RWPE2 (cell line): ENCODE results near the gene ASTN1.
A peak's percentile ranks its signal among the peaks of the same experiment; 100 is the strongest.

ENCODE experiments used
- ATAC-seq: fragments of 200-7000 bp; cut with Tn5 transposase; 3 replicates; pipeline ENCODE4 v1.9.1; 2021; ENCODE audit warnings: low read depth
- DNase-seq: peaks from one replicate; pipeline ENCODE4 v3.0.0-alpha.2; 2020; ENCODE audit warnings: low spot score
- H3K27ac ChIP-seq: fragments of 450-650 bp; 2 replicates; pipeline ENCODE4 v1.5.1; 2017; ENCODE audit warnings: mild to moderate bottlenecking; ENCODE audit not compliant: poor library complexity, severe bottlenecking
- H3K27me3 ChIP-seq: fragments of 250-450 bp; sonication (Bioruptor Pico); 2 replicates; pipeline ENCODE4 v1.5.1; 2021; ENCODE audit warnings: mild to moderate bottlenecking, moderate library complexity; ENCODE audit not compliant: insufficient read depth, poor library complexity, severe bottlenecking
- H3K36me3 ChIP-seq: fragments of 250-450 bp; sonication (Bioruptor Pico); 2 replicates; pipeline ENCODE4 v1.5.1; 2020; ENCODE audit warnings: low read depth, mild to moderate bottlenecking, moderate library complexity
- H3K4me1 ChIP-seq: fragments of 250-450 bp; sonication (Bioruptor Pico); 2 replicates; pipeline ENCODE4 v1.5.1; 2021; ENCODE audit warnings: mild to moderate bottlenecking, moderate library complexity; ENCODE audit not compliant: insufficient read depth, poor library complexity, severe bottlenecking
- H3K4me3 ChIP-seq: fragments of 250-450 bp; sonication (Bioruptor Pico); 2 replicates; pipeline ENCODE4 v1.5.1; 2021; ENCODE audit warnings: mild to moderate bottlenecking, moderate library complexity; ENCODE audit not compliant: severe bottlenecking
- H3K9me3 ChIP-seq: fragments of 250-450 bp; sonication (Bioruptor Pico); 2 replicates; pipeline ENCODE4 v1.5.1; 2021; ENCODE audit warnings: mild to moderate bottlenecking, moderate library complexity; ENCODE audit not compliant: severe bottlenecking
- TF ChIP-seq, protein P1 (sequence below): fragments of 450-650 bp; IDR thresholded peaks from one replicate; pipeline ENCODE4 v1.5.1; 2017; ENCODE audit warnings: mild to moderate bottlenecking, moderate library complexity; ENCODE audit not compliant: poor library complexity, severe bottlenecking

The ASTN1 gene

DNA sequence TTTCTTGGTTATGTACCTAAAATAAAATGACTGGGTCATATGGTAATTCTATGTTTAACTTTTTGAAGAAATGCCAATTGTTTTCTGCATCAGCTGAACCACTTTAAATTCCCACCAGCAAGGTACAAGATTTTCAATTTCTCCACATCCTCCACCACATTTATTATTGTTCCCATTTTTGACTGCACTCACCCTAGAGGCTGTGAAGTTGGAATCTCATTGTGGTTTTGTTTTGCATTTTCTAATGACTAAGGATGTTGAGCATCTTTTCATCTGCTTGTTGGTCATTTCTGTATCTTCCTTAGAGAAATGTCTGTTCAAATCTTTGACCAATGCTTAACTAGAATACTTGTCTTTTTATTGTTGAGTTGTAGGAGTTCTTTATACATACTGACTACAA lies 72.5 kb downstream of the ASTN1 start:
- DNase-seq (no peak), ATAC-seq (no peak)
- TF ChIP-seq, protein P1, sequence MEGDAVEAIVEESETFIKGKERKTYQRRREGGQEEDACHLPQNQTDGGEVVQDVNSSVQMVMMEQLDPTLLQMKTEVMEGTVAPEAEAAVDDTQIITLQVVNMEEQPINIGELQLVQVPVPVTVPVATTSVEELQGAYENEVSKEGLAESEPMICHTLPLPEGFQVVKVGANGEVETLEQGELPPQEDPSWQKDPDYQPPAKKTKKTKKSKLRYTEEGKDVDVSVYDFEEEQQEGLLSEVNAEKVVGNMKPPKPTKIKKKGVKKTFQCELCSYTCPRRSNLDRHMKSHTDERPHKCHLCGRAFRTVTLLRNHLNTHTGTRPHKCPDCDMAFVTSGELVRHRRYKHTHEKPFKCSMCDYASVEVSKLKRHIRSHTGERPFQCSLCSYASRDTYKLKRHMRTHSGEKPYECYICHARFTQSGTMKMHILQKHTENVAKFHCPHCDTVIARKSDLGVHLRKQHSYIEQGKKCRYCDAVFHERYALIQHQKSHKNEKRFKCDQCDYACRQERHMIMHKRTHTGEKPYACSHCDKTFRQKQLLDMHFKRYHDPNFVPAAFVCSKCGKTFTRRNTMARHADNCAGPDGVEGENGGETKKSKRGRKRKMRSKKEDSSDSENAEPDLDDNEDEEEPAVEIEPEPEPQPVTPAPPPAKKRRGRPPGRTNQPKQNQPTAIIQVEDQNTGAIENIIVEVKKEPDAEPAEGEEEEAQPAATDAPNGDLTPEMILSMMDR: no peak
- Histone ChIP-seq H3K4me1 (peaks cover 20% of the 10 kb centered on the region), H3K9me3 (no peaks in the 10 kb centered on the region), H3K27me3 (no peaks in the 10 kb centered on the region), H3K4me3 (no peak overlapping the region), H3K36me3 (no peaks in the 10 kb centered on the region), H3K27ac (no peak overlapping the region)

DNA sequence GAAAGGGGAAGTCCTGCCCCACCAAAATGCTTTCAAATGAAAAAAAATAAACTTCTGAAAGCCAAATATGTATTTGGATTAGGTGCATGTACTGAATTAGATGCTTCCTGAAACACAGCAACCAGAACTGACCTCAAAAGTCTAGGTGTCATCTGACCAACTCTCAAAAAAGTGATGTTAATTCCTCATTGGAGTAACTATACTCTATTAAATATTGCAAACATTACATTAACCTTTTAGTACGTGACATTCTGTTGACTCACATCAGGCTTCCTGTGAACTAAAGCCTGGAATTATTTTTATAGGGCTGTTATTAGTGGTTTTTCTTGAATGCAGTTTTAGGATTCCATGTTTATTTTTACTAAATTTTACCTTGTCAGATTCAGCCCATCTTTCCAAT lies 73.5 kb downstream of the ASTN1 start:
- DNase-seq (no peak), ATAC-seq (peak; percentile 96)
- no peaks in the 10 kb centered on the region for H3K27me3 ChIP-seq
- no peaks in the 10 kb centered on the region for H3K36me3 ChIP-seq
- no peaks in the 10 kb centered on the region for H3K9me3 ChIP-seq
- H3K27ac ChIP-seq: peak overlapping the region; percentile 47
- TF ChIP-seq, protein P1: no peak
- no peak overlapping the region for H3K4me3 ChIP-seq
- peaks cover 20% of the 10 kb centered on the region for H3K4me1 ChIP-seq

DNA sequence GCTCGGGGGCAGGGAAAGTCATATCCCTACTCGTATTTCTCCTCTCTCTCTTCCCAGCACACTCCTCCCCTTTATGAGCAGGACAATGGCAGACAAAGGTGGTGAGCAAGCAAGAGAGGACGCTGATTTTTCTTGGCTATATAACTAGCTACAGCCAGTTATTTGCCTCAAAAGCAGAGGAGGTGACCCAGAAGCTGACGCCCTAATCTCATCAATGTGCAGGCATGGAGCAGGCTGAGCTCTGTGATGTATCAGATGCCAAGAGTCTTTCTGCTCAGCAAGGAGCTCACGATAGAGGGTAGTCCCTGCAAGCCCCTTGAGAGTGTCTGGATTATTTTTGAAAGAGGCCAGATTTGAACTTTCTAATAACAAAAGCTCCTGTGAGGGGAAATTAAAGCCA lies 75.5 kb downstream of the ASTN1 start:
- Histone ChIP-seq H3K9me3 (no peaks in the 10 kb centered on the region), H3K4me3 (no peak overlapping the region), H3K36me3 (no peaks in the 10 kb centered on the region), H3K27ac (no peak overlapping the region), H3K27me3 (no peaks in the 10 kb centered on the region), H3K4me1 (peaks cover 22% of the 10 kb centered on the region)
- ATAC-seq (no peak), DNase-seq (no peak)
- TF ChIP-seq, protein P1: no peak

DNA sequence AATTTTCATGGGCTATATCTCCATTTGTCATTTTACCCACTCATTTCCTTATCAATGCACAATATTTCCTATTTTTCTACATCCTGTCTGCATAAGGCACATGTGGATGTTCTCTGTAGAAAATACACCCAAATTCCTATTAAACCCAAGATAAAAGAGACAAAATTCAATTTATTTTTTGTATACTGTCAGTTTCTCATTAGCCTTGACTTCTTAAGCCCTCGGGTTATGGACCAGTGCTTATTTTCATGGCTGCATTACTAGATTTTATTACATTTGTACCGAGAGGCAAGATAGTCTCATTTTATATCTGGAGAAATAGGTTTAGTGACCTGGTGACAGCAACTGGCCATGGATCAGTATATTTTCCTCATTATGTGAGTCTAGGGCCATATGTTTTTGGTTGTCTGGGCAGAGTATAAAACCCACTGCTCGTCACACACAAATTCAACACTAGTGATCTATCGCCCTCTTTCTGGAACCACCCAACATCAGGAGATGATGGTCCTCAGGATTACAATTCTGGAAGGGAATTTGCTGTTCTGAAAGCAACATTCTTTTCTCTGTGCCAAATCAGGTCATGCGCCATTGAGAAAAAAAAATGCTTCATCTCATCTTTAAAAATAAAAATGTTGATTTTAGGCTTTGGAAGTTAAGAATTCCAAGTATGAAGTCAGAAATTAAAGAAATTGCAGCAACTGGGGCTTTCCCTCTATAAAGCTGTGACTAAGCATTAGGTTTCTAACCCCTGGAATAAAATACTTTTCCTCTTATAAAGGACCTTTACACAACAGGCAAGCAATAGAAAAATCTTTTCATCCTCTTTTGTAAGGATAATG lies 81.4 kb downstream of the ASTN1 start:
- Histone ChIP-seq H3K36me3 (no peaks in the 10 kb centered on the region), H3K4me3 (no peak overlapping the region), H3K4me1 (peaks cover 10% of the 10 kb centered on the region), H3K27ac (peak overlapping the region; percentile 40), H3K9me3 (no peaks in the 10 kb centered on the region), H3K27me3 (no peaks in the 10 kb centered on the region)
- DNase-seq (no peak), ATAC-seq (peak; percentile 88)
- TF ChIP-seq, protein P1: no peak

DNA sequence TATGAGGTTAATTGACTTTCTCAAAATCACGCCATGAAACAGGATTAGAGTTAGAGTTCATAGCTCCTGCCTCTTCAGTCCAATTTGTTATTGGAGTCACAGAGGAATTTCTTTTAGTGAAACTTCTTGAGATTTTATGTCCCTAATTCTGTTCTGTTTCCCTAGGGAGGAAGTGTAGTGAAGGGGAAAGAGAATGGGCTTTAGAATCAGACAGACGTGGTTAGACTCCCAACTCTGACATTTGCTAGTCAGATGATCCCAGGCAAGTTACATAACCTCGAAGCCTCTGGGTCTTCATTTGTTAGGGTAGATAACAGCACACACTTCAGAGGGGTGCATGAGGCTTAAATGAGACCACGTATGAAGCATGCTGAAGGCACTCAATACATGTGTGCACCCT lies 83.9 kb downstream of the ASTN1 start:
- TF ChIP-seq, protein P1: no peak
- ATAC-seq (no peak), DNase-seq (no peak)

More for the DNA sequence above, 83.9 kb downstream of the ASTN1 start:
- no peaks in the 10 kb centered on the region for H3K36me3 ChIP-seq
- H3K4me1 ChIP-seq: peaks cover 10% of the 10 kb centered on the region
- H3K9me3 ChIP-seq: no peaks in the 10 kb centered on the region
- no peaks in the 10 kb centered on the region for H3K27me3 ChIP-seq
- no peak overlapping the region for H3K4me3 ChIP-seq
- no peak overlapping the region for H3K27ac ChIP-seq
